GM12878 (cell line): ENCODE measurements around the gene SERPINI1. TPM values are rescaled to one million over a fixed set of nuclear protein-coding genes. Genes with fewer than 3 reads are reported as not detected.
A peak's percentile ranks its signal among the peaks of the same experiment; 100 is the strongest.

ENCODE experiments used
- CHD4 ChIP-seq: fragments of 200-600 bp; sonication (generic); IDR thresholded peaks from 2 replicates; pipeline ENCODE4 v1.6.1; 2016; ENCODE audit warnings: mild to moderate bottlenecking
- EED ChIP-seq: sonication (generic); IDR thresholded peaks from 2 replicates; pipeline ENCODE4 v1.6.1; 2016; ENCODE audit warnings: antibody characterized with exemption, low read depth
- EP300 ChIP-seq, 2 experiments: fragments of 150-350 bp in 1 of 2; IDR thresholded peaks; 2 replicates each; pipeline ENCODE4 v1.6.1; 2011 to 2012; ENCODE audit warnings: low read depth in 2 of 2, low read length in 2 of 2, borderline replicate concordance in 1 of 2, improper control_type of control experiment in 1 of 2, inconsistent platforms in 1 of 2; ENCODE audit not compliant: control insufficient read depth in 1 of 2
- FOS ChIP-seq: IDR thresholded peaks from 3 replicates; pipeline ENCODE4 v1.6.1; 2011; ENCODE audit warnings: borderline replicate concordance; ENCODE audit not compliant: insufficient read length; ENCODE audit errors: extremely low read depth
- FOXK2 ChIP-seq: fragments of 450-650 bp; IDR thresholded peaks from 2 replicates; pipeline ENCODE4 v1.6.1; 2017; ENCODE audit warnings: mild to moderate bottlenecking, moderate library complexity
- MEF2A ChIP-seq: IDR thresholded peaks from 2 replicates; pipeline ENCODE4 v1.6.1; 2011; ENCODE audit warnings: low read depth, mild to moderate bottlenecking, low read length, moderate library complexity; ENCODE audit not compliant: insufficient read depth
- NR2C1 ChIP-seq: fragments of 450-650 bp; IDR thresholded peaks from 2 replicates; pipeline ENCODE4 v1.6.1; 2017; ENCODE audit warnings: antibody characterized with exemption, mild to moderate bottlenecking, moderate library complexity
- NR2F1 ChIP-seq: fragments of 450-650 bp; conservative IDR thresholded peaks from 2 replicates; pipeline ENCODE4 v1.6.1; 2017; ENCODE audit warnings: mild to moderate bottlenecking
- NRF1 ChIP-seq: conservative IDR thresholded peaks from 2 replicates; pipeline ENCODE4 v1.6.1; 2011; ENCODE audit warnings: mild to moderate bottlenecking, low read depth, low read length, improper control_type of control experiment
- PAX8 ChIP-seq: fragments of 450-650 bp; IDR thresholded peaks from 2 replicates; pipeline ENCODE4 v1.6.1; 2017; ENCODE audit warnings: mild to moderate bottlenecking, moderate library complexity
- POLR2AphosphoS2 ChIP-seq: IDR thresholded peaks from 2 replicates; pipeline ENCODE4 v1.6.1; 2011; ENCODE audit warnings: low read depth, mild to moderate bottlenecking, low read length, improper control_type of control experiment, moderate library complexity
- POLR2AphosphoS5 ChIP-seq: IDR thresholded peaks from 2 replicates; pipeline ENCODE4 v1.6.1; 2011; ENCODE audit warnings: mild to moderate bottlenecking, low read length, inconsistent platforms
- RELA ChIP-seq: fragments of 450-650 bp; IDR thresholded peaks from 2 replicates; pipeline ENCODE4 v1.8.0; 2014; ENCODE audit warnings: borderline replicate concordance; ENCODE audit not compliant: partially characterized antibody
- RUNX3 ChIP-seq: IDR thresholded peaks from 2 replicates; pipeline ENCODE4 v1.6.1; 2012; ENCODE audit warnings: low read length, inconsistent platforms
- YBX1 ChIP-seq: fragments of 450-650 bp; IDR thresholded peaks from 2 replicates; pipeline ENCODE4 v1.6.1; 2016; ENCODE audit warnings: antibody characterized with exemption
- ZBTB11 ChIP-seq: fragments of 450-650 bp; formaldehyde crosslinking; IDR thresholded peaks from 2 replicates; pipeline ENCODE4 v1.5.0; 2022; ENCODE audit warnings: mild to moderate bottlenecking, missing genetic modification characterization
- ZSCAN29 ChIP-seq: fragments of 450-650 bp; IDR thresholded peaks from 2 replicates; pipeline ENCODE4 v1.6.1; 2017; ENCODE audit warnings: mild to moderate bottlenecking, moderate library complexity
- polyA plus RNA-seq, 11 experiments: library from polyadenylated mRNA; depleted of rRNA in 4 of 11; unstranded in 6 of 11; stranded (reverse) in 5 of 11; fragments of >200 nt; fragmentation: Nextera tagmentation in 4 of 11; fragmentation: Illumina TruSeq in 1 of 11; extraction: Ambion mirVana in 4 of 11; extraction: Trizol in 1 of 11; gene quantifications; 1 replicate in 1 of 11; 2 replicates in 10 of 11; pipeline versions ENCODE4 v1.2.1 to v1.2.3, GENCODE V29; 2011 to 2016; ENCODE audit warnings: inconsistent platforms in 2 of 11, missing spikeins in 2 of 11, low read depth in 1 of 11
- total RNA-seq, 4 experiments: library from RNA; depleted of rRNA in 3 of 4; stranded (reverse); fragments of >200 nt in 3 of 4; fragmentation: Illumina TruSeq in 1 of 4; extraction: Trizol in 1 of 4; gene quantifications; 2 replicates each; pipeline versions ENCODE4 v1.2.1 to v1.2.3, GENCODE V29; 2013 to 2021
- TF ChIP-seq, protein P1 (sequence below): fragments of 450-650 bp; IDR thresholded peaks from 2 replicates; pipeline ENCODE4 v1.6.1; 2017; ENCODE audit warnings: low read depth, mild to moderate bottlenecking, moderate library complexity
- TF ChIP-seq, protein P2 (sequence below): fragments of 450-650 bp; IDR thresholded peaks from 2 replicates; pipeline ENCODE4 v1.6.1; 2017; ENCODE audit warnings: borderline replicate concordance
- TF ChIP-seq, protein P3 (sequence below): fragments of 450-650 bp; IDR thresholded peaks from 2 replicates; pipeline ENCODE4 v1.6.1; 2017; ENCODE audit warnings: antibody characterized with exemption, mild to moderate bottlenecking, moderate library complexity
- TF ChIP-seq, protein P4 (sequence below): IDR thresholded peaks from 2 replicates; pipeline ENCODE4 v1.6.1; 2012; ENCODE audit warnings: low read depth, low read length, improper control_type of control experiment

Gene SERPINI1
- total and polyA plus RNA-seq, 10 of the 15 experiments (the other 5 are each of a cell fraction or from before 2014, with no cell fraction given), result 1.5 to 7.6 (median 3.6) TPM

- TF ChIP-seq, protein P1, sequence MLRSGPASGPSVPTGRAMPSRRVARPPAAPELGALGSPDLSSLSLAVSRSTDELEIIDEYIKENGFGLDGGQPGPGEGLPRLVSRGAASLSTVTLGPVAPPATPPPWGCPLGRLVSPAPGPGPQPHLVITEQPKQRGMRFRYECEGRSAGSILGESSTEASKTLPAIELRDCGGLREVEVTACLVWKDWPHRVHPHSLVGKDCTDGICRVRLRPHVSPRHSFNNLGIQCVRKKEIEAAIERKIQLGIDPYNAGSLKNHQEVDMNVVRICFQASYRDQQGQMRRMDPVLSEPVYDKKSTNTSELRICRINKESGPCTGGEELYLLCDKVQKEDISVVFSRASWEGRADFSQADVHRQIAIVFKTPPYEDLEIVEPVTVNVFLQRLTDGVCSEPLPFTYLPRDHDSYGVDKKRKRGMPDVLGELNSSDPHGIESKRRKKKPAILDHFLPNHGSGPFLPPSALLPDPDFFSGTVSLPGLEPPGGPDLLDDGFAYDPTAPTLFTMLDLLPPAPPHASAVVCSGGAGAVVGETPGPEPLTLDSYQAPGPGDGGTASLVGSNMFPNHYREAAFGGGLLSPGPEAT, result peak; percentile 64; the same call in 1 of the 2 replicates
- TF ChIP-seq, protein P2, sequence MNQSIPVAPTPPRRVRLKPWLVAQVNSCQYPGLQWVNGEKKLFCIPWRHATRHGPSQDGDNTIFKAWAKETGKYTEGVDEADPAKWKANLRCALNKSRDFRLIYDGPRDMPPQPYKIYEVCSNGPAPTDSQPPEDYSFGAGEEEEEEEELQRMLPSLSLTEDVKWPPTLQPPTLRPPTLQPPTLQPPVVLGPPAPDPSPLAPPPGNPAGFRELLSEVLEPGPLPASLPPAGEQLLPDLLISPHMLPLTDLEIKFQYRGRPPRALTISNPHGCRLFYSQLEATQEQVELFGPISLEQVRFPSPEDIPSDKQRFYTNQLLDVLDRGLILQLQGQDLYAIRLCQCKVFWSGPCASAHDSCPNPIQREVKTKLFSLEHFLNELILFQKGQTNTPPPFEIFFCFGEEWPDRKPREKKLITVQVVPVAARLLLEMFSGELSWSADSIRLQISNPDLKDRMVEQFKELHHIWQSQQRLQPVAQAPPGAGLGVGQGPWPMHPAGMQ, result no peak
- TF ChIP-seq FOS (no peak), FOXK2 (no peak), PAX8 (no peak), YBX1 (no peak), MEF2A (no peak), NR2F1 (peak; percentile 48; the same call in 1 of the 2 replicates), EED (peak; percentile 70; the same call in 1 of the 2 replicates), CHD4 (no peak), POLR2AphosphoS5 (peak; percentile 78), RELA (no peak), ZBTB11 (peak; percentile 71), EP300 (IDR thresholded peaks at IDR 0.05; ENCODE audit: borderline replicate concordance in 1 of 2, control insufficient read depth in 1 of 2, low read depth in 2 of 2, low read length in 2 of 2) (no peak), NRF1 (0 out of 2 replicates have a peak, but pooled peaks have one; percentile 13), ZSCAN29 (no peak), POLR2AphosphoS2 (0 out of 2 replicates have a peak, but pooled peaks have one; percentile 39), RUNX3 (no peak; the same call in none of the 2 replicates), NR2C1 (0 out of 2 replicates have a peak, but pooled peaks have one; percentile 51)
- TF ChIP-seq, protein P3, sequence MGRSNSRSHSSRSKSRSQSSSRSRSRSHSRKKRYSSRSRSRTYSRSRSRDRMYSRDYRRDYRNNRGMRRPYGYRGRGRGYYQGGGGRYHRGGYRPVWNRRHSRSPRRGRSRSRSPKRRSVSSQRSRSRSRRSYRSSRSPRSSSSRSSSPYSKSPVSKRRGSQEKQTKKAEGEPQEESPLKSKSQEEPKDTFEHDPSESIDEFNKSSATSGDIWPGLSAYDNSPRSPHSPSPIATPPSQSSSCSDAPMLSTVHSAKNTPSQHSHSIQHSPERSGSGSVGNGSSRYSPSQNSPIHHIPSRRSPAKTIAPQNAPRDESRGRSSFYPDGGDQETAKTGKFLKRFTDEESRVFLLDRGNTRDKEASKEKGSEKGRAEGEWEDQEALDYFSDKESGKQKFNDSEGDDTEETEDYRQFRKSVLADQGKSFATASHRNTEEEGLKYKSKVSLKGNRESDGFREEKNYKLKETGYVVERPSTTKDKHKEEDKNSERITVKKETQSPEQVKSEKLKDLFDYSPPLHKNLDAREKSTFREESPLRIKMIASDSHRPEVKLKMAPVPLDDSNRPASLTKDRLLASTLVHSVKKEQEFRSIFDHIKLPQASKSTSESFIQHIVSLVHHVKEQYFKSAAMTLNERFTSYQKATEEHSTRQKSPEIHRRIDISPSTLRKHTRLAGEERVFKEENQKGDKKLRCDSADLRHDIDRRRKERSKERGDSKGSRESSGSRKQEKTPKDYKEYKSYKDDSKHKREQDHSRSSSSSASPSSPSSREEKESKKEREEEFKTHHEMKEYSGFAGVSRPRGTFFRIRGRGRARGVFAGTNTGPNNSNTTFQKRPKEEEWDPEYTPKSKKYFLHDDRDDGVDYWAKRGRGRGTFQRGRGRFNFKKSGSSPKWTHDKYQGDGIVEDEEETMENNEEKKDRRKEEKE, result no peak
- TF ChIP-seq, protein P4, sequence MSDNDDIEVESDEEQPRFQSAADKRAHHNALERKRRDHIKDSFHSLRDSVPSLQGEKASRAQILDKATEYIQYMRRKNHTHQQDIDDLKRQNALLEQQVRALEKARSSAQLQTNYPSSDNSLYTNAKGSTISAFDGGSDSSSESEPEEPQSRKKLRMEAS, result peak; percentile 28; the same call in 1 of the 2 replicates
Measured at GRCh38 chr3:167734498-167735232, 856 bp upstream of the SERPINI1 start, which contains the start of gene PDCD10 (continued).
